DOHH2 (cell line): ENCODE measurements around the gene NRF1.

Source experiments
- H3F3A ChIP-seq: fragments of 200-600 bp; sonication (generic), shearing (Covaris generic); 2 replicates; pipeline ENCODE4 v1.6.0; 2016; ENCODE audit warnings: antibody characterized with exemption, mild to moderate bottlenecking; ENCODE audit not compliant: control insufficient read depth, insufficient read depth
- H3K27ac ChIP-seq: fragments of 200-600 bp; sonication (generic); 2 replicates; pipeline ENCODE4 v1.5.1; 2014; ENCODE audit warnings: low read depth, mild to moderate bottlenecking, low read length, moderate library complexity
- H3K27me3 ChIP-seq: fragments of 200-600 bp; sonication (generic); 2 replicates; pipeline ENCODE4 v1.6.1; 2014; ENCODE audit warnings: mild to moderate bottlenecking, low read length, mixed read lengths; ENCODE audit not compliant: control insufficient read depth
- H3K36me3 ChIP-seq: fragments of 200-600 bp; sonication (generic); 2 replicates; pipeline ENCODE4 v1.6.1; 2014; ENCODE audit warnings: mild to moderate bottlenecking, low read length, moderate library complexity, mixed read lengths; ENCODE audit not compliant: control insufficient read depth
- H3K4me1 ChIP-seq: fragments of 200-600 bp; sonication (generic); 2 replicates; pipeline ENCODE4 v1.6.1; 2014; ENCODE audit warnings: mild to moderate bottlenecking, low read length, mixed read lengths; ENCODE audit not compliant: control insufficient read depth
- H3K4me2 ChIP-seq: fragments of 200-600 bp; sonication (generic); 2 replicates; pipeline ENCODE4 v1.6.0; 2014; ENCODE audit warnings: mild to moderate bottlenecking, low read length, moderate library complexity
- H3K4me3 ChIP-seq: fragments of 200-600 bp; sonication (generic); 2 replicates; pipeline ENCODE4 v1.5.1; 2014; ENCODE audit warnings: mild to moderate bottlenecking, low read length, mixed read lengths
- H3K79me2 ChIP-seq: fragments of 200-600 bp; sonication (generic); 2 replicates; pipeline ENCODE4 v1.6.1; 2014; ENCODE audit warnings: mild to moderate bottlenecking, low read length, mixed read lengths; ENCODE audit not compliant: control insufficient read depth
- H3K9me2 ChIP-seq: fragments of 200-600 bp; sonication (generic); replicated peaks from 2 replicates; pipeline ENCODE4 v1.6.1; 2014; ENCODE audit warnings: mild to moderate bottlenecking, low read length, mixed read lengths; ENCODE audit not compliant: control insufficient read depth
- H3K9me3 ChIP-seq: fragments of 200-600 bp; sonication (generic); 2 replicates; pipeline ENCODE4 v1.6.1; 2014; ENCODE audit warnings: antibody characterized with exemption, low read length, mixed read lengths; ENCODE audit not compliant: control insufficient read depth, insufficient read depth
- H4K20me1 ChIP-seq: fragments of 200-600 bp; sonication (generic); 2 replicates; pipeline ENCODE4 v1.6.0; 2014; ENCODE audit warnings: low read depth, mild to moderate bottlenecking, antibody characterized with exemption, low read length, moderate library complexity; ENCODE audit not compliant: control insufficient read depth, insufficient read depth
- CTCF ChIP-seq: fragments of 200-600 bp; sonication (generic); IDR thresholded peaks from one replicate; pipeline ENCODE4 v1.5.1; 2014; ENCODE audit warnings: antibody characterized with exemption, mild to moderate bottlenecking, low read depth, low read length; ENCODE audit not compliant: poor library complexity, severe bottlenecking
- EZH2phosphoT487 ChIP-seq: fragments of 200-600 bp; sonication (generic); IDR thresholded peaks from 2 replicates; pipeline ENCODE4 v1.6.1; 2017; ENCODE audit warnings: borderline replicate concordance, mild to moderate bottlenecking, antibody characterized with exemption, low read length, moderate library complexity, mixed read lengths

NRF1 gene

GRCh38 chr7:129739427-129739826, 127.9 kb downstream of the NRF1 start:
- no peak overlapping the region for H3K4me3 ChIP-seq
- no peaks in the 10 kb centered on the region for H3K79me2 ChIP-seq
- no peaks in the 10 kb centered on the region for H3K4me1 ChIP-seq
- no peaks in the 10 kb centered on the region for H3F3A ChIP-seq
- no peaks in the 10 kb centered on the region for H3K9me2 ChIP-seq
- H3K4me2 ChIP-seq = no peak overlapping the region
- H3K9me3 ChIP-seq = no peaks in the 10 kb centered on the region
- TF ChIP-seq EZH2phosphoT487 = no peak
- TF ChIP-seq CTCF = no peak
- H3K27ac ChIP-seq = no peak overlapping the region
- H3K27me3 ChIP-seq = no peaks in the 10 kb centered on the region
- H3K36me3 ChIP-seq = 0 out of 2 replicates have a peak, but pooled peaks cover 4% of the 10 kb centered on the region
- H4K20me1 ChIP-seq = peaks cover 3% of the 10 kb centered on the region; the same call in 1 of the 2 replicates

- H3K9me3 ChIP-seq = no peaks in the 10 kb centered on the region
- H3K27me3 ChIP-seq = no peaks in the 10 kb centered on the region
- TF ChIP-seq EZH2phosphoT487 (no peak), CTCF (no peak)
- H3F3A ChIP-seq = no peaks in the 10 kb centered on the region
- no peaks in the 10 kb centered on the region for H3K79me2 ChIP-seq
- no peak overlapping the region for H3K4me2 ChIP-seq
- H3K4me3 ChIP-seq = no peak overlapping the region
- H3K27ac ChIP-seq = no peak overlapping the region
- H3K9me2 ChIP-seq = no peaks in the 10 kb centered on the region
- H3K4me1 ChIP-seq = no peaks in the 10 kb centered on the region
- H3K36me3 ChIP-seq = 0 out of 2 replicates have a peak, but pooled peaks cover 4% of the 10 kb centered on the region
- H4K20me1 ChIP-seq = peaks cover 3% of the 10 kb centered on the region; the same call in 1 of the 2 replicates
These were observed 129.3 kb downstream of the NRF1 start for GRCh38 chr7:129740574-129741410.

GRCh38 chr7:129741743-129742213, 130.3 kb downstream of the NRF1 start:
- Histone ChIP-seq H3K9me2 (no peaks in the 10 kb centered on the region), H3K36me3 (peaks cover 5% of the 10 kb centered on the region; the same call in 1 of the 2 replicates), H3F3A (no peaks in the 10 kb centered on the region), H3K27me3 (no peaks in the 10 kb centered on the region), H3K27ac (no peak overlapping the region), H3K9me3 (no peaks in the 10 kb centered on the region), H4K20me1 (peaks cover 3% of the 10 kb centered on the region; the same call in 1 of the 2 replicates), H3K4me1 (no peaks in the 10 kb centered on the region), H3K4me2 (no peak overlapping the region), H3K4me3 (no peak overlapping the region), H3K79me2 (no peaks in the 10 kb centered on the region)
- TF ChIP-seq CTCF (no peak), EZH2phosphoT487 (no peak)
